ENCODE results near the gene NEGR1.

DNA sequence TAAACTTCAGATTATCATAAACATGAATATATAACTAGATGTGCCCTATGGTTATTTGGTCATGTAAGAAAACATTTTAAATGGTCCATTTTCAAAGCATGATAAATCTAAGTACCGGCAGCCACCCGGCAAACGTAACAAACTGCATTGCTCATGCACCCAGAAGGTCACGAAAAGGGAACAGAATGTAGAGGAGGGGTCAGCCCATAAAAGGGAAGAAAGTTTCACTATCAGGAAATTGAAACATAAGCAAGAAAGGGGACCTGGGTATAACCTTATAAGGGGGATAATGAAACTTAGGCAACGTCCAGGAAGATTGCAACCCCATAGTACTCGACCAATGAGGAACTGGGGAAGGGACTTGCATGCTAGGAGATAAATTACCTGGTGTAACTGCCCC lies 780.3 kb downstream of the NEGR1 start:
- no peak for TF ChIP-seq POLR2A (IDR thresholded peaks at IDR 0.05)
- TF ChIP-seq, protein P1, sequence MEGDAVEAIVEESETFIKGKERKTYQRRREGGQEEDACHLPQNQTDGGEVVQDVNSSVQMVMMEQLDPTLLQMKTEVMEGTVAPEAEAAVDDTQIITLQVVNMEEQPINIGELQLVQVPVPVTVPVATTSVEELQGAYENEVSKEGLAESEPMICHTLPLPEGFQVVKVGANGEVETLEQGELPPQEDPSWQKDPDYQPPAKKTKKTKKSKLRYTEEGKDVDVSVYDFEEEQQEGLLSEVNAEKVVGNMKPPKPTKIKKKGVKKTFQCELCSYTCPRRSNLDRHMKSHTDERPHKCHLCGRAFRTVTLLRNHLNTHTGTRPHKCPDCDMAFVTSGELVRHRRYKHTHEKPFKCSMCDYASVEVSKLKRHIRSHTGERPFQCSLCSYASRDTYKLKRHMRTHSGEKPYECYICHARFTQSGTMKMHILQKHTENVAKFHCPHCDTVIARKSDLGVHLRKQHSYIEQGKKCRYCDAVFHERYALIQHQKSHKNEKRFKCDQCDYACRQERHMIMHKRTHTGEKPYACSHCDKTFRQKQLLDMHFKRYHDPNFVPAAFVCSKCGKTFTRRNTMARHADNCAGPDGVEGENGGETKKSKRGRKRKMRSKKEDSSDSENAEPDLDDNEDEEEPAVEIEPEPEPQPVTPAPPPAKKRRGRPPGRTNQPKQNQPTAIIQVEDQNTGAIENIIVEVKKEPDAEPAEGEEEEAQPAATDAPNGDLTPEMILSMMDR (IDR thresholded peaks at IDR 0.05) = no peak

Data from heart left ventricle (tissue), 13 donors.